GM19193 (cell line): ENCODE measurements around the gene MBNL2.

Source experiments
- POLR2A ChIP-seq: IDR thresholded peaks from 4 replicates; pipeline ENCODE4 v1.6.1; 2011; ENCODE audit not compliant: insufficient read depth, insufficient read length; ENCODE audit errors: extremely low read depth

The MBNL2 gene

GRCh38 chr13:97302611-97303010 is 80.5 kb downstream of the MBNL2 start:
- no peak for TF ChIP-seq POLR2A

DNA sequence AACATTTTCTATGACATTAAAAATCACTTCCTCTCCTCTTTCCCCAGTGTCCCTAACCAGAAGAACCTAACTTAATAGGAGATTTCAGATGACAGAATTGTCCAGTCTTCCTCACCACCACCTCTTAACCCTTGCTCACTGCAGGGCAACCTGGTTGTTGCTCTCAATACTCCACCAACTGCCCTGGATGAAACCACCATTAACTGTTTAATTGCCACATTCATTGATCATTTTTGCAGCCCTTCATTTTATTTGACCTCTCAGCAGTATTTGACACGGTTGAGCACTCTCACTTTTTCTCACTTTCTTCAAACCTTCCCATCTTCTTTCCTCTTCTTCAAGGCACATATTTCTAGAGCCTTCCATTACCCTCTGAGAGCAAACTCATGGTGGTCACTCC is 84.0 kb downstream of the MBNL2 start:
- no peak for TF ChIP-seq POLR2A

- no peak for TF ChIP-seq POLR2A
Observed at GRCh38 chr13:97306645-97307044, 84.5 kb downstream of the MBNL2 start.

DNA sequence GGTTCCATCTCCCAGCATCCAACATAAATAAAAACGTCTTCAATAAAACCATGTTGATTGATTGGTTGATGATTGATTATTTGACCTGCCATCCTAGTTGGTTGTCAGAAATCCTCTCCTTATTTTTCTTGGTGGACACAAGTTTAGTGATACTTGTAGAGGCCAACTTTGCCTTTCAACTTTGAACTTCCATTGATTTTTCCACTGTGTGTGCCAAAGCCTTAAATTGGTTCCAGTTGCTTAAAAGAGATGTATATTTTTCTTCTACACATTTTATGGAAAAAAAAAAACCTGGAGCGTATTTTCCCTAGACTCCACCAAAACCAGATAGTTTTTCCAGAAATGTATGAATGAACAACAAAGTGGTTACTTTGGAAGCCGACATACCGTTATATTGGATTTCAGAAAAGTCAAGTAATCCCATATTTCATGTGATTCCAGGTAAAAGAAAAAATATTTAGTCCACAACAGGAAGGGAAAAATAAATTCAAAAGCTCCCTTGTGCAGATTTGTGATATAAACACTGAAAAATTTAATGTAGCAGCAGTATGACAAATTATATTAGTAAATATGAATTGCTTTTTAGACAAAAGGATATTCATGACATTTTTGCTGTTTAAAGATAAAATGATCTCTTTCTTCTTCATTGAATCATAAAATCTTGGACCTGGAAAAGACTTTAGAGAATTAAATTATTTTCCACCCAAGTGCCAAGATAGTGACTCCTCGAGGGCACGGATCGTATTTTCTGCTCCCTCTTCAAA is 85.2 kb downstream of the MBNL2 start:
- TF ChIP-seq POLR2A, result no peak

GRCh38 chr13:97307882-97308624 is 85.9 kb downstream of the MBNL2 start:
- no peak for TF ChIP-seq POLR2A

DNA sequence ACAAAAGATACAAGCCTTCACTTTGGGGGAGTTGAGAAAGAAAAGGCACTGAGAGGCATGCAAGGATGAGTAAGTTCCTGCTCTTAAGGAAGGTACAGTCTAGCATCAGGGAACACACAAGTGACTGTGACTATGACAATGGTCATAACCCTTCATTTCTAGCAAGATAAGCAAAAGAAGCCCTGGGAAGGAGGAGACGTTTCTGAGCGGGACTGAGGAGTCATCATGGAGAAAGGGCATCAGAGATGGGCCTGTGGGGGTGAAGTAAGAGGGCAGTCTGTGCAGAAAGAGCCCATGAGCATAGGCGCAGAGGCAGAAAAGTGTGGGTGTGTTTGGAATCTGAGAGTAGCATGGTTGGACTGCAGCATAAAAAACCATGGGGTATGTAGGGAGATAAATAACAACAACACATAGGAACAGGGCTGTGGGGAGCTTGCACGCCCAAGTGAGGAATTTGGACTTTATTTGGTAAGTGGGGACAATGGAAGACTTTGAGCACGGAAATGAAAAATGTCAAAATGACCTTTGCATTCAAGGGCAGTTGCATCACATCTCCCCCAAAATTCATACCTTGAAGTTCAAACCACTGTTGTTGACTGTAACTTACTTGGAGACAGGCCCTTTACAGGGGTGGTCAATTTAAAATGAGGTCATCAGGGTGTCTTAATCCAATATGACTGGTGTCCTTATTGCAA is 86.7 kb downstream of the MBNL2 start:
- TF ChIP-seq POLR2A, result no peak

- no peak for TF ChIP-seq POLR2A
Observed at GRCh38 chr13:97310809-97311436, 88.8 kb downstream of the MBNL2 start.

DNA sequence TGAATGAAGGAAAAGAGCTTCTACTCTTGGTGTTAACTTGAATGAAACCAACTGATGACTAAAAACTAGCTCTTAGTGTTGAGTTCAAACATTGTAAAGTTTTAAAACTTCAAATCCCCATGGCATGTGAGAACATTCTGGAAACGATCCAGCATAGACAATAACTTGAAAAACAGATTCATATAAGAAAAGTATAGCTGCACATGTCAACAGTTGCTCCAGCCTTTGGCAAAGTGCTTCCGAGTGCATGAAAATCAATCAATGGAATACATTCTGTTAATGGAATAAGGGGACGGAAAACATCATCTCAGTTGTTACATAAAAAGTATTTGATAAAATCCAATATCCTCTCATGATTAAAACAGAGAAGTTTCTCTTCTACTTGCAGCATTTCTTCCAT is 89.8 kb downstream of the MBNL2 start:
- no peak for TF ChIP-seq POLR2A

DNA sequence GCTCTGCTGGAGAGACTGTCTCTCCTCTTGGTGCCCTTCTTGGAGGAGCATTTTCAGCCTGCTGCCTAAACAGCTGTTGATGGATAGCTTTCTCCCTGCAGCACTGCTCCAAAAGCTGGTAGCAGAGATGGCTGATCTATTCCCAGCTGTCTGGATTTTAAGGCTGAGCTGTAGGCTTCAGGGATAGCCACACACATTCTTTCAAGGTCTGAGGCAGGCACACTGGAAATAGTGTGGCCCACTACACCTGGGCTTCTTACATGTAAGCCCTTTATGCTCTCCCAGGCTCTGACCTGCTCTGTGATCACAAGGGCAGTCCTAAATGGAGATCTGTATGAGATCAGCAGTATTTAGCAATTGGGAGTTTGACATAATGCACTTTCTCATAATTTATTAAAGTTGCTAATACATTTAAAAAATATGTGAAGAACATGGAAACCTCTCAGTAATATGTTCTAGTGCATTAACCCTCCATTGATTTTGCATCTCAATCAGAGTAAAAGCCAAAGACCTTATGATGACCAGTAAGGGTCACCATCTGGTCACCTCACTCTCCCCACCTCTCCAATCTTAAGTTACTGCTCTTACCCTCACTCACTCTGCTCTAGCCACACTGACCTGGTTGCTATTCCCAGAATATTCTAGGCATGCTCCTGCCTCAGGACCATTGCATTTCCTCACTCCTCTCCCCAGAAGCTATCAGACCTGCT is 91.6 kb downstream of the MBNL2 start:
- TF ChIP-seq POLR2A, result no peak

DNA sequence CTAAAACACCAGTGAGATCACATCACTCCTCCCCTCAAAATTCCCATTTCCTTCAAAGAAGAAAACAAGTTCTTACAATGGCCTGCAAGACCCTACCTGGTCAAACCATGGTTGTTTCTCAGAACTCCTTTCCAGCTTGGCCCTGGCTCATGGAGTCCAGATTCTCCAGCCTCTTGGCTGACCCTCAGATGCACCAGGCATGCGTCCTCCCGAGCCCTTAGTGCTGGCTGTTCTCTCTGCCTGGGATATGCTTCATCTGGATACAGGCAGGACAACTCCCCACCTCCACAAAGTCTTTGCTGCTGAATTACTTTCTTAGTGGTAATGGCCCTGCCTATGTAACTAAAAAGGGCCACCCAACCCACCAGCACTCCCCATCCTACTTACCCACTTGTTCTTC is 94.3 kb downstream of the MBNL2 start:
- no peak for TF ChIP-seq POLR2A

- TF ChIP-seq POLR2A, result no peak
Observed at GRCh38 chr13:97317933-97318332, 95.8 kb downstream of the MBNL2 start.

GRCh38 chr13:97318532-97318931 is 96.4 kb downstream of the MBNL2 start:
- no peak for TF ChIP-seq POLR2A

DNA sequence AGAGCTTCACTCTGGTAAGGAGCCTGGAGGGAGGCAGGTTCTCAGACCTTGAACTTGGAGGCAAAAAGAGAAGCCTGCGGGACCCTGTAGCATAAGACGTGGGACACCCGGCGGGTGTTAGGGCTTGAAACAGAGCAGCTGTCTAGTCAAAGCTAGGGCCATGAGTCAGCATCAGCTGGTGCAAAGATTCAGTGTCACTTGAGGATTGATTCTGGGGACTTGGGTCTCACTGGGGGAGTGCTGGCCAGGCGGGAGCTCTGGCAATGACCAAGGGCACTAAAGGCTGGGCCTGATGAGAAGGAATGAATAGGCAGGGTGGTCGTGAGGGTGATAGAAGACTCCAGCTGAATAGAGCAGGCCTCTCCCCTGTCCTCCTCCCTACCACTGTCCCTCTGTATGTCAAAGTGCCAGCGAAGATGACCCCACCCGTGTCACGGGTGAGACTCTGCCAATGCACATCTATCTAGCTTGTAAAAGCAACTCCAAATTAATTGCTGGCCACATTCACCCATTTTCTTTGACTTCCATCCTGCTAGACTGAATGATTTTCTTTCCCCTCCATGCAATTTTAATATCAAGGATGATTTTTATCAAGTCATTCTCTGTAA is 97.1 kb downstream of the MBNL2 start:
- TF ChIP-seq POLR2A, result no peak

- TF ChIP-seq POLR2A, result no peak
Observed at GRCh38 chr13:97321101-97321500, 99.0 kb downstream of the MBNL2 start.
